IMR-90 (cell line): ENCODE data around the gene TTC28.

Source experiments
- BHLHE40 ChIP-seq: fragments of 150-350 bp; IDR thresholded peaks from 2 replicates; pipeline ENCODE4 v1.6.1; 2016; ENCODE audit warnings: mild to moderate bottlenecking, low read depth, low read length
- POLR2A ChIP-seq: IDR thresholded peaks from 2 replicates; pipeline ENCODE4 v1.6.1; 2012; ENCODE audit warnings: mild to moderate bottlenecking, low read depth, low read length
- RCOR1 ChIP-seq: IDR thresholded peaks from 2 replicates; pipeline ENCODE4 v1.6.1; 2012; ENCODE audit warnings: mild to moderate bottlenecking, low read length, improper control_type of control experiment; ENCODE audit not compliant: insufficient replicate concordance
- SMC3 ChIP-seq: fragments of 150-350 bp; IDR thresholded peaks from 2 replicates; pipeline ENCODE4 v1.6.1; 2016; ENCODE audit warnings: low read depth, mild to moderate bottlenecking, antibody characterized with exemption, low read length, moderate library complexity
- TF ChIP-seq, protein P1 (sequence below): conservative IDR thresholded peaks from 2 replicates; pipeline ENCODE4 v1.5.1; 2012; ENCODE audit warnings: mild to moderate bottlenecking, low read depth, low read length, improper control_type of control experiment
- TF ChIP-seq, protein P2 (sequence below): fragments of 150-350 bp; IDR thresholded peaks from 2 replicates; pipeline ENCODE4 v1.6.1; 2017; ENCODE audit warnings: mild to moderate bottlenecking, antibody characterized with exemption, low read length, low read depth

DNA sequence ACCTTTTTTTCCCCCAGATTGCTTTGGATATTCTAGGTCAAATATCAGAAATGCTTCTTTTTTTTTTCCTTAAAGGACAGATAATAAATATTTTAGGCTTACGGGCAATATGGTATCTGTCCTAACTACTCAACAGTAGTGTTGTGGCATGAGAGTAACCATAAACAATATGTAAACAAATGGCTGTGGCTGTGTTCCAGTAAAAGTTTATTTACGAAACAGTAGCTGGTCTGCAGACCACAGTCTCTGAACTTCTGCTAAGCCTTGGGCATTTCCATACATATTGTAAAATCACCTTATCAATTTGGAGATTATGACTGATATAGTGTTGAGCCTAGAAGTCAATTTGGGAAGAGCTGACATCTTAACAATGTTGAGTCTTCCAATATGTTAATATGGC, 621.6 kb downstream of the TTC28 start:
- TF ChIP-seq, protein P1, sequence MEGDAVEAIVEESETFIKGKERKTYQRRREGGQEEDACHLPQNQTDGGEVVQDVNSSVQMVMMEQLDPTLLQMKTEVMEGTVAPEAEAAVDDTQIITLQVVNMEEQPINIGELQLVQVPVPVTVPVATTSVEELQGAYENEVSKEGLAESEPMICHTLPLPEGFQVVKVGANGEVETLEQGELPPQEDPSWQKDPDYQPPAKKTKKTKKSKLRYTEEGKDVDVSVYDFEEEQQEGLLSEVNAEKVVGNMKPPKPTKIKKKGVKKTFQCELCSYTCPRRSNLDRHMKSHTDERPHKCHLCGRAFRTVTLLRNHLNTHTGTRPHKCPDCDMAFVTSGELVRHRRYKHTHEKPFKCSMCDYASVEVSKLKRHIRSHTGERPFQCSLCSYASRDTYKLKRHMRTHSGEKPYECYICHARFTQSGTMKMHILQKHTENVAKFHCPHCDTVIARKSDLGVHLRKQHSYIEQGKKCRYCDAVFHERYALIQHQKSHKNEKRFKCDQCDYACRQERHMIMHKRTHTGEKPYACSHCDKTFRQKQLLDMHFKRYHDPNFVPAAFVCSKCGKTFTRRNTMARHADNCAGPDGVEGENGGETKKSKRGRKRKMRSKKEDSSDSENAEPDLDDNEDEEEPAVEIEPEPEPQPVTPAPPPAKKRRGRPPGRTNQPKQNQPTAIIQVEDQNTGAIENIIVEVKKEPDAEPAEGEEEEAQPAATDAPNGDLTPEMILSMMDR = no peak
- TF ChIP-seq RCOR1 = no peak
- TF ChIP-seq, protein P2, sequence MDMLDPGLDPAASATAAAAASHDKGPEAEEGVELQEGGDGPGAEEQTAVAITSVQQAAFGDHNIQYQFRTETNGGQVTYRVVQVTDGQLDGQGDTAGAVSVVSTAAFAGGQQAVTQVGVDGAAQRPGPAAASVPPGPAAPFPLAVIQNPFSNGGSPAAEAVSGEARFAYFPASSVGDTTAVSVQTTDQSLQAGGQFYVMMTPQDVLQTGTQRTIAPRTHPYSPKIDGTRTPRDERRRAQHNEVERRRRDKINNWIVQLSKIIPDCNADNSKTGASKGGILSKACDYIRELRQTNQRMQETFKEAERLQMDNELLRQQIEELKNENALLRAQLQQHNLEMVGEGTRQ = no peak
- no peak for TF ChIP-seq BHLHE40
- TF ChIP-seq SMC3 = no peak
- no peak for TF ChIP-seq POLR2A
